HG03175 (cell line): ENCODE measurements around the gene SARM1.

Experiments used
- ATAC-seq: cut with Tn5 transposase; IDR thresholded peaks from one replicate; pipeline ENCODE4 v1.9.1; 2021; ENCODE audit warnings: mild to moderate bottlenecking, moderate library complexity; ENCODE audit not compliant: unreplicated experiment

The SARM1 gene

DNA sequence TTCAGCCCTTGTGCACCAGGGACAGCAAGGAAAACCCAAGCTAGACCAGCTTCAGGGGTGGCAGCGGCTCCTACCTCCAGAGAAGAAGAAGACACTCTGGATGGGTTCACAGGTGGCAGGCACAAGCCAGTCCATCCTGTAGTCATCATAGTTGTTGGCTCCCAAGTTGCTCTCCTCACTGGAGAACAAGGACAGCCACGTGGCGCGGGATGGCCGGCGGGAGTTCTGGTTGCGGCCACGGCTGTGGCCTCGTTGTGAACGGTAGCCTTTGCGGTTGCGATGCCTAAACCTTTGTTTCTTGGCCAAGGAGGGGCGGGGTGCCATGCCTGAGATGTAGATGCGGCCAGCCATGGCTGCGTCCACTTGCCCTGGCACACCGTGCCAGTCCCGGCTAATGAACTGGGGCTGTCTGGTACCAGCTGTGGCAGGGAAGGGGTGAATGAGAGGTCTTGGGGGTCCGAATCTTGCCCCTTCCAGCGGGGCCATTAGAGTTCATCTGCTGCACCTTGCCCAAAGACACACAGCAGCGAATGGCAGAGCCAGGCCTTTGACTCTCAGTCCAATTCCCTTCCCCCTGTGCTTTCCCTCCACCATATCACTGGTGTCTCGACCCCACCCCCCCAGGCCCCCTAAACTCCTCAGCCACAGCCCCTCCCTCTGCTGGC, 3.7 kb upstream of the SARM1 start:
- ATAC-seq: no peak

DNA sequence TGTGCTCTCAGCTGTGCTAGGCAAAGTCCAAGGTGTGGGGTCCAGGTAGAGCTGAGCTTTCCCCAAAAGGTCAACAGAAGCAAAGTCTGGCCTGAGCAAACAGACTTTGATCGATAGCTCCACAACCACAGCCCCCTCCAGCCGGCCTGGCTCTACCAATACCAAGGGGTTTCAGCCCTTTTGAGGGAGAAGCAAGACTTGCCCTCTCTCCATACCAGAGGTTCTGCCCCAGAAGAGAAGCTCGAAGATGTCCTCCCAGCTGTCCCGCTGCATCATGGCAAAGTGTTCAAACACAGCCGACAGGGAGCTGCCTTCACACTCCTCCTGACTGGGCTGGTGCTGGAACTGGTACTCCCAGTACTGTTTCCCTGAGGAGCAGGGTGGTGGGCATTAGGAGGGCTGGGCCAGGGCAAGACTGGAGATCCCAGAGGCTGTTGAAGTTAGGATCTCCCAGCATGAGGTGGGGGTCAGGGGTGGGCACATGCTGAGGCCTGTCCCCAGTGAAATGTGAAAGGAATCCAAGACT, 3.1 kb upstream of the SARM1 start:
- ATAC-seq: no peak

DNA sequence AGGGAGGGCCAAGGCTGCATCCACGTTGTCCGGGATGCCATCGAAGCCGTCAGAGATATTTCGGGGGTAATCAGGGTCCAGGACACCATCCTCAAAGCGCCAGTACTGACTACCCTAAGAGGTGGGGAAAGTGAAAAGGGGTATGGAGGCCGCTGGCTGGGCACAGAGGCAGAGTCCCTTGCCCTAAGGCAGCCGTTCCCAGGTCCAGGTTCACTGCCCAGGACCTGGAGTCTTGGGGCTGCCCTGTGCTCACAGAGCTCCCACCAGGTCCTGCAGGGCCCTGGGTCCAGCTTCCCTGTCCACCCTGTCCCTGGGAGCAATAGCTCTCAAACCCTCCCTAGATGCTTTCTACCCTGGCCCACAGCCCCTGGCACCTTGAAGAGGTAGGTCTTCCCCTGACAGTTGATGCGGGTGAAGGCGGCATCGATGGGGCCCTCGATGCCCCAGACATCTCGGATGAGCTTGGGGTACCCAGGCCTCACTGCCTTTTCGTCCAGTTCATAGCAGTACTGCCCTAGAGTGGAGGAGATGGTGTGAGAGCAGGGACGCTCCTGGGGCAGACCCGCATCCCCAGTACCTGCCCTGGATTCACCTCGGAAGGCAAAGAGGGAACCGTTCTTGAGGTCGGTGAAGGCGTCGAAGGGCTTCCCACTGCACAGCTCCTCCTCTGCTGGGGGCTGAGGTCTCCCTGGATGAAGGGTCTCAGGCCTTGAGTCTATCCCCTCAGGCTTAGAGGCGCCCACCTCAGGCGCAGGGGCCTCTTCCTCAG, 2.4 kb upstream of the SARM1 start:
- ATAC-seq: no peak

DNA sequence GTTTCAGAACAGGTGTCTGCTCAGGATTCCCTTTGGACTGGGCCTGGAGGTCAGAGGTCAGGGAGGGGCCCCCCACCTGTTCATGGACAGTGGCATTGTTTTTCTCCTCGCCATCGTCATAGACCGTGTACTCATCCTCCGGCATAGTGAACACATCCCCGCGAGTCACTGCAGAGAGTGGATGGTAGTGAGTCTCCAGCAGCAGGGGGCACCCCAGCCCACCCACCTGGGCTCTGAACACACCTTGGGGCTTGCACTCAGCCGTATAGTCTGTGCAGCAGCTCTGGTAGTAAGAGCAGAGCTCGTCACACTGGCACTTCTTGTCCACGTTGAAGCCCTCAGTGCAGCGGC, 1.8 kb upstream of the SARM1 start:
- no peak for ATAC-seq

DNA sequence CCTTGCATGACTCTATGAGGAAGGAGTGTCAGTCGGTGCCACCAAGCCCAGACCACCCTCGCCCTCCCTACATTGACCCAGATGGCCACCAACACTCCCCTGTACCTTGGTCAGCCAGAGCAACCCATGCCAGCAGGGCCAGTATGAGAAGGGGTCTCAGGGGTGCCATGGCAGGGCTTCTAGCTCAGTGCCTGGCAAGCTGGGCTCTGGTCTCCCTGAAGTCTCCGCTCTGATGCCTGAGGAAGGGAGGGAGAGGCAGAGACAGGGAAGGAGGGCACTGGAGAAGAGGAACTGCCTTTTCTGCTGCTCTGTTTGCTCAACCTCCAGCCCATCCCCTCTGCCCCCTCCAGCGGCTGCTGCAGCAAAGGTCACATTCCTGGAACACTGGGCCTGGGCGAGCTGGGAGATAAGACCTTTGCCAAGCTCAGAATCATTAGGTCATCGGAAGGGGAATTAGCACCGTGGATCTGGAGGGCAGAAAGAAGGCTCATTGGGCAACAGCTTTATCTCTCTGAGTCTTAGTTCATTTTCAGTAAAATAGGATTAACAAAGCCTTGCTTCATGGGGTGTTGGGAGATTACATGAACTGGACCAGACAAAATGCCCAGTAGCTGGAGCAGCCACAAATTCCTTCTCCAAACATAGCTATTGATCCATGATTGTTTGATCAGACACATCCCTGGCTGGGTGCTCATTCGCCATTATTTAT, 1.3 kb upstream of the SARM1 start, which contains the start of gene VTN:
Gene VTN, minus strand, starts transcription at position 273 of the 709 bp plus-strand sequence. Its CDS starts 104 bp downstream, at position 169.
- ATAC-seq: no peak

DNA sequence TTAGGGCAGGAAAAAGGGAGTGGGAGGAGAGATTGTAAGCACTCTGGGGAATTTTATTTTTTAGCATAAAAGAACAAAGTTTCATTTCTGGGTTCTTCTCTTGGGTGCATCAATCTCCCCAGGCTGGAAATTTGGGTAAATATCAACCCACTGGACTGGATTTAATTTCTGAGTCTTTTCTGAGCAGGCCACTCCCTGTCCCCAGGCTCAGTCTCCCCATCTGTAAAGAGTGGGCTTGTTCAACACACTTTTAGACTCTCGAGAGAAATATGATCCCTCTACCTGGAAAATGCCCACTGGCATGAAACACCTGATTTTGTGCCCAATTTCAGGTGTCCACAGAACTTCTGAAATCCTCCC, 770 bp upstream of the SARM1 start:
- no peak for ATAC-seq

DNA sequence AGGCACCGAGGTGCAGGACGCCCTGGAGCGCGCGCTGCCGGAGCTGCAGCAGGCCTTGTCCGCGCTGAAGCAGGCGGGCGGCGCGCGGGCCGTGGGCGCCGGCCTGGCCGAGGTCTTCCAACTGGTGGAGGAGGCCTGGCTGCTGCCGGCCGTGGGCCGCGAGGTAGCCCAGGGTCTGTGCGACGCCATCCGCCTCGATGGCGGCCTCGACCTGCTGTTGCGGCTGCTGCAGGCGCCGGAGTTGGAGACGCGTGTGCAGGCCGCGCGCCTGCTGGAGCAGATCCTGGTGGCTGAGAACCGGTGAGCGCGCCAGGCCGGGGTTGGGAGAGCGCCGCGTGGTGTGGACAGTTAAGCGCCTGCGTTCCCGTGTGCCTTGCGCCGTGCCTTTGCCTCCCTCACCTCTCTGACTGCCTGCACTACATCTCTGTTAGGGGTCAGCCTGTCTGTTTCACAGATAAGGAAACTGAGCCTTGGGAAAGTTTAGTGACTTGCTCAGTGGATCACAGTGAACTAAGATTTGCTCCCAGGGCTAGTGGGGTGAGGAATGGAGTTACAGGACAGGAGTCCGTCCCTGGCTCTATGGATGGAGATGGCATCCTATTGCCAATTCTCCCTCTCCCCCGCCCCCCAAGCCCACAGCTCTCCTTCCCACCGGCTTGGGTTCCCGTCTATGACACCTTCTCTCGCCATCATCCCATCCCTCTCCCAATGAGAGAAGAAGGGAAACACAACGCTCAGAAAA, 880 bp downstream of the SARM1 start:
- ATAC-seq: peak; percentile 18

DNA sequence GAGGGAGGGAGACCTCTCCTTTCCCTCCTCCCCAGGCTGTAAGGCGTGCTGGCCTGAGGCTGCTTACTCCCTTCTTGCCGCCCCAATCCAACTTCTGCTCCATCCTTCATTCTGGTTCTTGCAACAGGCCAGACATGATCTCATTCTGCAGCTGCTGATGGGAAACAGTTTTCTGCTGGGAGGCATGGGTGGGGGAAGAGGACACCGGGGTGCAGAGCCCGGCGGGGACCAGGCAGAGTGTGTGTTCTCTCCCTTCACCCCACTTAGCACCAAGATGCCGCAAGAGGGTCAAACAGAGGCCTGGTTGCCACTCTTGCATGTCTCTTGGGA, 1.4 kb downstream of the SARM1 start:
- ATAC-seq: no peak

DNA sequence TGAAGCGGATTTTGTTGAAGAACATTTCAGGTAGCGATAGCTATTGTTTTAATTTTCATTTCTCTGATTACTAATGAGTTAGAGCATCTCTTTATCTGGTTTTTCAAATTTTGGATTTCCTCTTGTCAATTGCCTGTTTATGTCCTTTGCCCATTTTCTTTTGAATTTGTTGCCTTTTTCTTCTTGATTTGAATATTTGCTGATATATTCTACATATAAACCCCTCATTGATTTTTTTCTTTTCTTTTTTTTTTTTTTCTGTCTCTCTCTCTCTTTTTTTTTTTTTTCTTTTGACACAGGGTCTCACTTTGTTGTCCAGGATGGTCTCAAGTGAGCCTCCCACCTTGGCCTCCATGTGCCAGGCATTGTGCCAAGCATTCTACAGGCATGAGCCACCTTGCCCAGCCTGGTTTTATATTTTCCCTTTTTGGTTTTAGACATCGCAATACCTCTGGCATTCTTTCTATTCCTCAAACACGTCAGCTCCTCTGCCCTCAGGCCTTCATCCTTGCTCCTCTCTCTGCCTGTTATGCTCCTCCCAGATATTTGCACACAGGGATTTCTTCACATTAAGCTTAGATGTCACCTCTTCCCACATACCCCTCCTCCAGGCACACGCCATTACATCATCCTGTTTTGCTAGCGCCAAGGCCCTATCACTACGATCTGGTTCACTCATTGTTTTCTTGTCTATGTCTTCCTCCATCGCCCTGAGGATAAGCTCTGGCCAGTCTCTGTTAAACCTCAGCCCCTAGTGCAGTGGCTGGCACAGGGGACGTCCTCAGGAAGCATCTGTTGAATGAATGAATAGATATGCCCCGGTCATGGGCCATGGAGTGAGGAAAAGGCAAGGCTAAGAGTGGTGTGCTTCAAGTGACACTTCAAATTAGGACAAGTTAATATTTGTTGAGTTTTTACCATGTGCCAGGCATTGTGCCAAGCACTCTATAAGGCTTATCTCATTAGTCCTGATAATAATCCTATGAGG, 8.6 kb downstream of the SARM1 start:
- ATAC-seq: no peak

DNA sequence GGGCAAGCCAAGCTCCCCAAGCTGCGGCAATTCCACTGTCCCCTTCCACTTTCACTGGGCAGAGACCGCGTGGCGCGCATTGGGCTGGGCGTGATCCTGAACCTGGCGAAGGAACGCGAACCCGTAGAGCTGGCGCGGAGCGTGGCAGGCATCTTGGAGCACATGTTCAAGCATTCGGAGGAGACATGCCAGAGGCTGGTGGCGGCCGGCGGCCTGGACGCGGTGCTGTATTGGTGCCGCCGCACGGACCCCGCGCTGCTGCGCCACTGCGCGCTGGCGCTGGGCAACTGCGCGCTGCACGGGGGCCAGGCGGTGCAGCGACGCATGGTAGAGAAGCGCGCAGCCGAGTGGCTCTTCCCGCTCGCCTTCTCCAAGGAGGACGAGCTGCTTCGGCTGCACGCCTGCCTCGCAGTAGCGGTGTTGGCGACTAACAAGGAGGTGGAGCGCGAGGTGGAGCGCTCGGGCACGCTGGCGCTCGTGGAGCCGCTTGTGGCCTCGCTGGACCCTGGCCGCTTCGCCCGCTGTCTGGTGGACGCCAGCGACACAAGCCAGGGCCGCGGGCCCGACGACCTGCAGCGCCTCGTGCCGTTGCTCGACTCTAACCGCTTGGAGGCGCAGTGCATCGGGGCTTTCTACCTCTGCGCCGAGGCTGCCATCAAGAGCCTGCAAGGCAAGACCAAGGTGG, 9.8 kb downstream of the SARM1 start:
- no peak for ATAC-seq

DNA sequence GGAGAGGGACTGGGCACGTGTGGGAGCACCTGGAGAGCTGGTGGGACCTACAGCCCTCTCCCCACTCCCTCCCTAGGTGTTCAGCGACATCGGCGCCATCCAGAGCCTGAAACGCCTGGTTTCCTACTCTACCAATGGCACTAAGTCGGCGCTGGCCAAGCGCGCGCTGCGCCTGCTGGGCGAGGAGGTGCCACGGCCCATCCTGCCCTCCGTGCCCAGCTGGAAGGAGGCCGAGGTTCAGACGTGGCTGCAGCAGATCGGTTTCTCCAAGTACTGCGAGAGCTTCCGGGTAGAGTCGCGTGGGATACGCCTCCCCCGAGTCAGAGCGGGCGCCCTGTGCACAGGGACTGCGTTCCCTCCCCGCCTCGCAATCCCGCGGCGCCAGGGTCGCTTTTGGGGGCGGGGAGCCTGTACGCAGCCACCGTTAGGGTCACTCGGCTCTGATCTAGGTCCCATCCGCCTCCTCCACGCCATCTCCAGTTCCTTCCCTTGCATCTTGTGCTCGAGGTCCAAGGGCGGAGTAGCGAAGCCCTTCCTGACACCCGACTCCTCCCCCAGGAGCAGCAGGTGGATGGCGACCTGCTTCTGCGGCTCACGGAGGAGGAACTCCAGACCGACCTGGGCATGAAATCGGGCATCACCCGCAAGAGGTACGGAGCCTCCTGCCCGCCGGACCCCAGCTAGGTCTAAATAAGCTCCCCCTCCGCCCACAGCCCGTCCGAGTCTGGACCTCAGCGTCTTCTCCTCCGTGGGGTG, 13.0 kb downstream of the SARM1 start:
- peak; percentile 84 for ATAC-seq

DNA sequence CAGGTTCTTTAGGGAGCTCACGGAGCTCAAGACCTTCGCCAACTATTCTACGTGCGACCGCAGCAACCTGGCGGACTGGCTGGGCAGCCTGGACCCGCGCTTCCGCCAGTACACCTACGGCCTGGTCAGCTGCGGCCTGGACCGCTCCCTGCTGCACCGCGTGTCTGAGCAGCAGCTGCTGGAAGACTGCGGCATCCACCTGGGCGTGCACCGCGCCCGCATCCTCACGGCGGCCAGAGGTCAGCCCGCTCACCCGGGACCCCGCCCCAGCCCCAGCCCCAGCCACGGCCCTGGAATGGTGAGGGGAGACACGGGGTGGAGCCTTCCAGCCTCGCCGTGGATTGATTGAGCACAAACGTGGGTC, 13.5 kb downstream of the SARM1 start:
- no peak for ATAC-seq

DNA sequence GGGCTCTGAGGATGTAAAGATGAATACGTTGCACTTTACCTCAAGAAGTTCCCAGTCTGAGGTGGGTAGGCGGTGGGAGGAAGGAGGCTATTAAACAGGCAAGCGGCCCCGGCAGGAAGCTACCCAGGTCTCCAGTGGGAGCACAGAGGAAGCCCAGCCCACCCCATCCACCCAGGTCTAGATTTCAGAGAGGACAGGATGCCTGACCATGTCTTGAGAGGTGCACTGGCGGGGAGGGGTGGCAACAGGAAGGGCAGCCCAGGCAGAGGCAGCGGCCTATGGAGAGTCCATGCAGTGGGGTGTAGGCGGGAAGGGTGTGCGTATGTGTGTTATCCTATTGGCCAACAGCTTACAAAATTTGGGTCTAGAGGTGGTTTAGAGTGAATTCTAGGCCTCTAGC, 13.9 kb downstream of the SARM1 start:
- ATAC-seq: no peak

DNA sequence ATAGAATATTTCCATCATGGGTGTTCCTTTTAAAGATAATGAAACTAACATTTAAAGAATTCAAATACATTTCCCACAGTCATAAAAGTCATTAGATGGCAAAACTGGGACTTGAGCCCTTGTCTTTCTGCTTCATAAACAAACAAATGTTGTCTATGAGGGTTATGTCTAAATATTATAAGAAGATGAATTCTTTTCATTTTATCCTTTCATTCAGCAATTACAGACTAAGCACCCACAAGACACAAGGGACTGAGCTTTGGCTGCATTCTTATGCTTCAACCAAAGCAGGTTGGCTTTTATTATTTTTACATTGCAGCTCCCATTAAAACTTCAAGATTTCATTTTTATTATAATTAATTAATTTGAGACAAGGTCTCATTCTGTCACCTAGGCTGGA, 14.9 kb downstream of the SARM1 start:
- ATAC-seq: no peak

DNA sequence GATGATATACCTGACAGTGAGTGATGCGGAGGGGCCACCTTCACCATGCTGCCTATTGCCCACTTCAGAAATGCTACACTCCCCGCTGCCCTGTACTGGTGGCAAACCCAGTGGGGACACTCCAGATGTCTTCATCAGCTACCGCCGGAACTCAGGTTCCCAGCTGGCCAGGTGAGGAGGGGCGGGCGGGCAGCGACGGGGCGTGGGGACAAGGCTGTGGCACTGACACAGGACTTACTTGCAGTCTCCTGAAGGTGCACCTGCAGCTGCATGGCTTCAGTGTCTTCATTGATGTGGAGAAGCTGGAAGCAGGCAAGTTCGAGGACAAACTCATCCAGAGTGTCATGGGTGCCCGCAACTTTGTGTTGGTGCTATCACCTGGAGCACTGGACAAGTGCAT, 16.6 kb downstream of the SARM1 start:
- ATAC-seq: no peak

DNA sequence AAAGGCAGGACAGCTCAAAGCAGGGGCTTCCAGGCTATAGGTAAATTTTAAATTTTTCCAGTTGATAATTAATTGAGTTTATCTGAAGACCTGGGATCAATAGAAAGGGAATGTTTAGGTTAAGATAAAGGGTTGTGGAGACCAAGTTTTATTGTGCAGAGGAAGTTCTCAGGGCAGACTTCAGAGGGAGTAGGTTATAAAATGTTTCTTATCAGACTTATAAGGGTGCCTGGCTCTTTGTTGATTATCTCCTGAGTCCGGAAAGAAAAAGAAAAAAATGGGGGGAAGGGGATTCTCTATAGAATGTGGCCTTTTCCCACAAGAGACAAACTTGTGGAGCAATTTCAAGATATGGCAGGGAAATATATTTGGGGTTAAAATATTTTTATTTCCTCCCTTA, 18.6 kb downstream of the SARM1 start:
- no peak for ATAC-seq

DNA sequence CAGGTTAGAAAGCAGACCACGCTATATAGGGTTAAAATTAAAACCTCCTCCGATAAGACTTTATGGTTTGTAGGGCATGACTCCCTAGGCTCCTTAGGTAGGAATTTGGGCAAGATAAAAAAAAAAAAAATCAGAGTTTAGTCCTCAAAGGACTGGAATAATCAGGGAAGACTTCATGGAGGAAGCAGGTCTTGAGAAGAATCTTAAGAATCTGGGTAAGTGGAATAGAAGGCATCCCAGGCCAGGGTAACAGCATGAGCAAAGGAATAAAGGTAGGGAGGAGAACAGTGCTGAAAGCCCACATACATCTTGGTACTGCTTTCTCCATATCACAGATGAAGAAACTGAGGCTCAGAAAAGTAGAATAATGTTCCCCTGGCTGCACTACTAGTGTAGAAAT, 19.1 kb downstream of the SARM1 start:
- no peak for ATAC-seq

DNA sequence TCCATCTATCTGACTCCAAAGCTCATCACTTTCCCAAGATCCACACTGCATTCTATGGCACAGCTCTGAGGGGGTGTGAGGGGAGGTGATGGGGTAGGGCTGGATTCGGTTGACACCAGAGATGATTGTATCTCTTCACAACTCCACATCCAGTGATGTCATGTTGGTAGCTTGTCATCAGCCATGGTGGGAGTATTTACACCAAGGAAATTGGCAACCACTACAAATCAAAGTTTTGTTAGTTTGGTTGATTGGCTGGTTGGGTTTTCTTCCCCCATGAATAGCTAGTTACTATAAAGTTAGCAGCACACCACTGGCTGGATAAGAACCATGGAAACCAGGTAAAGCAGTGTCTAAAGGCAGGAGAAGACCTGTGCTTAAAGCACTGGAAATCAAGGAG, 19.5 kb downstream of the SARM1 start:
- no peak for ATAC-seq

DNA sequence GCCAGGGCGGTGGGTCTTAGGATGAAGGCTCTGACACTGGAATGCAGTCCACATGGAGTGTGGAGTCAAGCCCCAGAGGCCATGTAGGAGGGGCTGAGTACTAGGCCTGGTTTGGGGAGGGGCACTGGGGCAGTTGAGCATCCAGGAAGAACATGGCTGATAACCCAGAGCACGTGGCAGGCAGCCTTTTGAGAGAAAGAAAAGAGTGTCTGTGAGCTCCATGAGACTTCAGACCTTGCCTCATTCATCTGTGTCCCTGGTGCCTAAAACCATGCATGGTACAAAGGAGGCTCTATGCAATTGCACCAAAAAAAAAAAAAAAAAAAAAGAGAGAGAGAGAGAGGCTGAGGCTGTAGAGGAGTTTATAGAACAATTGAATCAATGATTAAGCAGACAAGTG, 19.9 kb downstream of the SARM1 start:
- ATAC-seq: no peak
